H1 (cell line): ENCODE results near the gene CEND1. TPM values are rescaled to one million over a fixed set of nuclear protein-coding genes. Genes with fewer than 3 reads are reported as not detected.
A peak's percentile ranks its signal among the peaks of the same experiment; 100 is the strongest.

Source experiments
- CTCF ChIA-PET: fragments of 300-600 bp; sonication (Branson Sonifier 250); formaldehyde crosslinking; loops from one replicate; lab custom pipeline; 2021; ENCODE audit not compliant: partially characterized antibody; lab: Charles Lee
- POLR2A ChIA-PET: fragments of 300-600 bp; sonication (Branson Sonifier 250); formaldehyde crosslinking; loops from one replicate; lab custom pipeline; 2021; ENCODE audit warnings: inconsistent platforms; ENCODE audit not compliant: partially characterized antibody; lab: Charles Lee
- DNase-seq, 2 experiments: peaks; one replicate each; pipeline versions ENCODE4 v3.0.0 to v3.0.0-alpha.2; 2010 to 2022; ENCODE audit warnings: low spot score in 2 of 2, low read depth in 1 of 2, mixed read lengths in 1 of 2
- FAIRE-seq: peaks from 2 replicates; lab custom pipeline; 2011; peaks lifted over from hg19 to GRCh38; lab: Jason Lieb, UNC
- H2AFZ ChIP-seq: 2 replicates; pipeline ENCODE4 v1.8.1; 2012; ENCODE audit warnings: low read length, inconsistent platforms
- H2AK5ac ChIP-seq: 2 replicates; pipeline ENCODE4 v1.6.1; 2013; ENCODE audit warnings: low read depth, low read length
- H2BK120ac ChIP-seq: replicated peaks from 2 replicates; pipeline ENCODE3; 2013; ENCODE audit warnings: low read depth, low read length, inconsistent platforms
- H2BK12ac ChIP-seq: 2 replicates; pipeline ENCODE4 v1.6.1; 2013; ENCODE audit warnings: low read depth, low read length
- H2BK15ac ChIP-seq: 2 replicates; pipeline ENCODE4 v1.6.1; 2013; ENCODE audit warnings: low read length
- H2BK20ac ChIP-seq: 2 replicates; pipeline ENCODE4 v1.6.1; 2013; ENCODE audit warnings: low read length
- H2BK5ac ChIP-seq: 2 replicates; pipeline ENCODE4 v1.6.1; 2013; ENCODE audit warnings: low read depth, low read length
- H3K14ac ChIP-seq: 2 replicates; pipeline ENCODE4 v1.6.1; 2013; ENCODE audit warnings: inconsistent platforms; ENCODE audit not compliant: insufficient read length
- H3K18ac ChIP-seq: 2 replicates; pipeline ENCODE4 v1.6.1; 2013; ENCODE audit warnings: low read length; ENCODE audit errors: extremely low read depth
- H3K23ac ChIP-seq: 2 replicates; pipeline ENCODE4 v1.6.1; 2013; ENCODE audit warnings: inconsistent platforms; ENCODE audit not compliant: insufficient read length
- H3K23me2 ChIP-seq: 2 replicates; pipeline ENCODE4 v1.6.1; 2013; ENCODE audit warnings: low read depth, low read length
- H3K27ac ChIP-seq: 2 replicates; pipeline ENCODE4 v1.6.1; 2011; ENCODE audit warnings: low read depth, low read length, inconsistent platforms
- H3K27me3 ChIP-seq, 4 experiments: replicated peaks in 1 of 4; 1 replicate in 1 of 4; 2 replicates in 3 of 4; pipeline versions ENCODE4 v1.6.1 to v1.8.1; 2011 to 2013; ENCODE audit warnings: low read length in 3 of 4, mild to moderate bottlenecking in 3 of 4, inconsistent platforms in 2 of 4, mixed read lengths in 2 of 4, moderate library complexity in 1 of 4; ENCODE audit not compliant: control insufficient read depth in 3 of 4, insufficient read depth in 3 of 4; ENCODE audit errors: extremely low read depth in 1 of 4
- H3K36me3 ChIP-seq, 4 experiments: 2 replicates each; pipeline versions ENCODE4 v1.6.1 to v1.8.1; 2011 to 2013; ENCODE audit warnings: mild to moderate bottlenecking in 4 of 4, low read length in 3 of 4, moderate library complexity in 2 of 4, control low read depth in 1 of 4, inconsistent platforms in 1 of 4; ENCODE audit not compliant: insufficient read depth in 4 of 4, control insufficient read depth in 2 of 4
- H3K4ac ChIP-seq: replicated peaks from 2 replicates; pipeline ENCODE3; 2013; ENCODE audit warnings: low read length, low read depth, mixed read lengths, inconsistent platforms; ENCODE audit not compliant: insufficient read length
- H3K4me1 ChIP-seq, 4 experiments: replicated peaks in 1 of 4; 1 replicate in 1 of 4; 2 replicates in 3 of 4; pipeline versions ENCODE4 v1.6.1 to v1.8.1; 2011 to 2013; ENCODE audit warnings: low read length in 3 of 4, inconsistent platforms in 2 of 4, mixed read lengths in 1 of 4; ENCODE audit not compliant: insufficient read depth in 4 of 4, control insufficient read depth in 3 of 4
- H3K4me2 ChIP-seq, 2 experiments: 2 replicates each; pipeline versions ENCODE4 v1.6.1 to v1.8.1; 2011 to 2013; ENCODE audit warnings: low read depth in 2 of 2, low read length in 2 of 2, control low read depth in 1 of 2, inconsistent platforms in 1 of 2, mild to moderate bottlenecking in 1 of 2; ENCODE audit not compliant: insufficient read depth in 1 of 2
- H3K4me3 ChIP-seq, 4 experiments: fragments of 200-600, 300-600 bp in 1 of 4; sonication (generic), shearing (Covaris generic), sonication (Bioruptor Twin) in 1 of 4; 2 replicates each; pipeline versions ENCODE4 v1.5.1 to v1.8.1; 2011 to 2016; ENCODE audit warnings: low read length in 4 of 4, low read depth in 3 of 4, control low read depth in 2 of 4, inconsistent platforms in 2 of 4, mild to moderate bottlenecking in 2 of 4, mixed read lengths in 1 of 4, moderate library complexity in 1 of 4; ENCODE audit not compliant: insufficient read depth in 2 of 4; ENCODE audit errors: extremely low read depth in 1 of 4
- H3K56ac ChIP-seq: replicated peaks from 2 replicates; pipeline ENCODE3; 2013; ENCODE audit warnings: low read depth, mild to moderate bottlenecking, mixed read lengths, low read length, inconsistent platforms; ENCODE audit not compliant: insufficient read length
- H3K79me1 ChIP-seq: 2 replicates; pipeline ENCODE4 v1.6.1; 2013; ENCODE audit warnings: low read depth, low read length, control low read depth
- H3K79me2 ChIP-seq, 2 experiments: 2 replicates each; pipeline versions ENCODE4 v1.6.1 to v1.8.1; 2012 to 2013; ENCODE audit warnings: low read length in 2 of 2, mild to moderate bottlenecking in 2 of 2, inconsistent platforms in 1 of 2; ENCODE audit not compliant: insufficient read depth in 2 of 2, control insufficient read depth in 1 of 2
- H3K9ac ChIP-seq, 4 experiments: replicated peaks in 1 of 4; 1 replicate in 1 of 4; 2 replicates in 3 of 4; pipeline versions ENCODE4 v1.6.1 to v1.8.1; 2011 to 2013; ENCODE audit warnings: low read depth in 3 of 4, low read length in 3 of 4, control low read depth in 2 of 4, mild to moderate bottlenecking in 2 of 4, moderate library complexity in 2 of 4, inconsistent platforms in 1 of 4; ENCODE audit errors: extremely low read depth in 1 of 4
- H3K9me3 ChIP-seq, 2 experiments: 2 replicates each; pipeline versions ENCODE4 v1.6.1 to v1.8.1; 2012 to 2013; ENCODE audit warnings: mild to moderate bottlenecking in 2 of 2, moderate library complexity in 2 of 2, control low read depth in 1 of 2, inconsistent platforms in 1 of 2, low read depth in 1 of 2, low read length in 1 of 2, mixed read lengths in 1 of 2; ENCODE audit not compliant: insufficient read depth in 2 of 2
- H4K20me1 ChIP-seq, 2 experiments: replicated peaks in 1 of 2; 2 replicates each; pipeline versions ENCODE3 to v1.8.1; 2011 to 2013; ENCODE audit warnings: inconsistent platforms in 2 of 2, low read length in 2 of 2, mild to moderate bottlenecking in 1 of 2; ENCODE audit not compliant: insufficient read depth in 2 of 2, control insufficient read depth in 1 of 2
- H4K5ac ChIP-seq: 2 replicates; pipeline ENCODE4 v1.6.1; 2013; ENCODE audit warnings: low read length, low read depth, mixed read lengths, inconsistent platforms; ENCODE audit not compliant: insufficient read length
- H4K8ac ChIP-seq: 2 replicates; pipeline ENCODE4 v1.8.0; 2013; ENCODE audit warnings: mild to moderate bottlenecking, moderate library complexity, low read length, inconsistent platforms; ENCODE audit not compliant: insufficient read depth; ENCODE audit errors: extremely low read depth
- H4K91ac ChIP-seq: replicated peaks from 2 replicates; pipeline ENCODE3; 2013; ENCODE audit warnings: low read length, mixed read lengths, inconsistent platforms; ENCODE audit not compliant: insufficient read length
- BACH1 ChIP-seq: IDR thresholded peaks from 2 replicates; pipeline ENCODE4 v1.6.1; 2012; ENCODE audit warnings: low read length, improper control_type of control experiment
- CEBPB ChIP-seq: IDR thresholded peaks from 2 replicates; pipeline ENCODE4 v1.6.1; 2012; ENCODE audit warnings: low read depth, low read length
- EGR1 ChIP-seq: IDR thresholded peaks from 2 replicates; pipeline ENCODE4 v1.6.1; 2011; ENCODE audit warnings: low read depth, low read length, borderline replicate concordance
- JUN ChIP-seq: IDR thresholded peaks from 2 replicates; pipeline ENCODE4 v1.6.1; 2011; ENCODE audit warnings: low read depth, mild to moderate bottlenecking, improper control_type of control experiment, low read length
- JUND ChIP-seq: IDR thresholded peaks from 2 replicates; pipeline ENCODE4 v1.6.1; 2011; ENCODE audit warnings: mild to moderate bottlenecking, improper control_type of control experiment, low read length
- KDM4A ChIP-seq: IDR thresholded peaks from one replicate; pipeline ENCODE4 v1.7.1; 2012; ENCODE audit warnings: low read depth, mild to moderate bottlenecking, moderate library complexity, low read length, inconsistent platforms; ENCODE audit not compliant: severe bottlenecking
- NANOG ChIP-seq: IDR thresholded peaks from 2 replicates; pipeline ENCODE4 v1.6.1; 2011; ENCODE audit warnings: low read length, low read depth, mild to moderate bottlenecking, inconsistent platforms; ENCODE audit not compliant: insufficient read depth, poor library complexity, severe bottlenecking
- SP4 ChIP-seq: IDR thresholded peaks from 2 replicates; pipeline ENCODE4 v1.6.1; 2012; ENCODE audit warnings: low read length, inconsistent platforms
- TAF7 ChIP-seq: optimal IDR thresholded peaks from 2 replicates; pipeline ENCODE3; 2011; ENCODE audit warnings: low read depth, mild to moderate bottlenecking, inconsistent platforms, low read length, moderate library complexity, borderline replicate concordance
- WGBS, 2 experiments: shearing (Covaris generic) in 1 of 2; methylation state at CpG; one replicate each; pipeline versions ENCODE4 v1.1.6 to v1.1.7; 2013 to 2015; ENCODE audit warnings: low lambda C conversion rate in 2 of 2, mixed read lengths in 2 of 2, inconsistent platforms in 1 of 2, low coverage in 1 of 2, missing lambda C conversion rate in 1 of 2; ENCODE audit not compliant: insufficient replicate concordance in 2 of 2, insufficient coverage in 1 of 2, insufficient read length in 1 of 2; ENCODE audit errors: extremely low coverage in 1 of 2, missing lambda C conversion rate in 1 of 2; 5-methylcytosine and 5-hydroxymethylcytosine counted together
- polyA plus RNA-seq, 7 experiments: library from polyadenylated mRNA; depleted of rRNA in 3 of 7; stranded (reverse) in 5 of 7; unstranded in 2 of 7; fragments of >200 nt in 5 of 7; fragments of 200-250 nt in 2 of 7; gene quantifications; 1 replicate in 5 of 7; 2 replicates in 1 of 7; 4 replicates in 1 of 7; pipeline versions ENCODE4 v1.2.1 to v1.2.3, GENCODE V29; 2011 to 2013; ENCODE audit warnings: missing spikeins in 2 of 7, mixed read lengths in 2 of 7
- total RNA-seq: library from RNA; stranded (reverse); fragmentation: NEBNext Ultra II Directional; extraction: Animal tissue kit (Norgen Biotek cat#: 25700); gene quantifications from 2 replicates; pipeline ENCODE4 v1.2.1, GENCODE V29; 2021

Gene CEND1
- total and polyA plus RNA-seq, 2 of the 8 experiments (the other 6 are each of a cell fraction or from before 2014, with no cell fraction given): 0.82 to 5.0 TPM

DNA sequence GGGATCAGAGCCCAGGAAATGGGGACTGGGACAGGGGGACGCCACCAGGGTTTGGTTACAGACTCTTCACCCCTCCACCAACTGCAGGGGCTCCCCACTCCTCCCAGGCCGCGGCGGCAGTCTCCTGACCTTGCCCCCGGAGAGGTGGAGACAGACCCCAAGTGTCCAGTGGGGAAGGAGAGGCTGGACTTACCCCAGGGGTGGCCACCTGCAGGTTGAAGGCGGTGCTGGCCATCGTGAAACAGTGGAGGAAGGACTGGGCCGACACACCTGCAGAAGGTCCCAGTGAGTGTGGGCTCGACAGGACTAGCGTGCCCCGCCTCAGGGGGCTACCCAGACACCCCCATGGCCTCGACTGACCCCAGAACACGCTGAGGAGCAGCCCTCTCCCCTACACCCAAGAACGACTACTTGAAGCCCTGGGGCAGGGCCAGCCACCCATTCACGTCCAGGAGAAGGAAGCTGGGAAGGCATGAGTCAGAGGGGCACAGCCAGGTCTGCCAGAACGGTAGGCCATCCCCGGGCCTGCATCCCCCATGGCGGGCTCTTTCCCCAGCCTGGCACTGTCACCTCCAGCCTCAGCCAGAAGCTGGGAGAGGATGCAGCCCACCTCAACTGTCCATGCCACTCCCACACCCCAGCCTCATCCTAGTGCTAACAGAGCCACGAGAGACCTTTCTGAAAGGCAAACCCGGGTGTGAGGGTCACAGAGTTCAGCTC is 14.9 kb downstream of the CEND1 start:
- peaks cover 13% of the 10 kb centered on the region; the same call in 1 of the 2 replicates for H3K23me2 ChIP-seq
- H3K4me1 ChIP-seq: peaks cover 0 to 15% (median 7%) of the 10 kb centered on the region in 4 experiments; a peak in 6 of 7 replicates
- H3K9ac ChIP-seq: no peak overlapping the region
- H2BK12ac ChIP-seq: no peak overlapping the region
- no peak overlapping the region for H3K18ac ChIP-seq
- no peak overlapping the region for H3K56ac ChIP-seq
- peak overlapping the region in 1 of 2 experiments; percentile 86; a peak in 1 of 4 replicates for H3K4me2 ChIP-seq
- ChIA-PET CTCF (interaction anchor here (0.5 to 2.9 kb wide), 11 partner anchors 9 to 197 kb away, joined by 3 to 15 read pairs (median 4); no protein-coding TSS in a partner anchor), POLR2A (interaction anchor here (0.7 to 35.3 kb wide), 7 partner anchors 8 to 50 kb away, joined by 3 to 636 read pairs (median 6); partner anchors contain the start of genes CEND1 and TALDO1)
- FAIRE-seq (no peak), DNase-seq (no peak)
- H3K27me3 ChIP-seq: no peaks in the 10 kb centered on the region
- WGBS, 2 experiments: 90% methylated on average over 19 of the region's 20 CpGs; no CpG with 5 or more reads in 1 of the 2 experiments
- H2AFZ ChIP-seq: no peak overlapping the region
- H3K23ac ChIP-seq: no peak overlapping the region
- no peak overlapping the region for H2AK5ac ChIP-seq
- 0 out of 2 replicates have a peak, but pooled peaks cover 6% of the 10 kb centered on the region for H3K79me1 ChIP-seq
- H3K4me3 ChIP-seq: 0 out of 8 replicates have a peak overlapping the region, but pooled peaks of 1 of the 4 experiments have one; percentile 26
- H4K20me1 ChIP-seq: peaks cover 16 to 32% of the 10 kb centered on the region in 2 experiments
- H4K5ac ChIP-seq: no peak overlapping the region
- peaks cover 4 to 19% (median 14%) of the 10 kb centered on the region in 4 experiments; a peak in 7 of 8 replicates for H3K36me3 ChIP-seq
- no peak overlapping the region for H3K27ac ChIP-seq
- no peak overlapping the region; the same call in 1 of the 2 replicates for H2BK5ac ChIP-seq
- H3K9me3 ChIP-seq: no peaks in the 10 kb centered on the region
- no peak overlapping the region for H2BK15ac ChIP-seq
- no peak overlapping the region for H2BK120ac ChIP-seq
- H4K91ac ChIP-seq: no peak overlapping the region
- H3K79me2 ChIP-seq: peaks cover 7 to 43% of the 10 kb centered on the region in 2 experiments; a peak in 3 of 4 replicates
- H4K8ac ChIP-seq: no peak overlapping the region
- H3K4ac ChIP-seq: no peak overlapping the region
- no peak overlapping the region for H2BK20ac ChIP-seq
- no peak for TF ChIP-seq NANOG
- no peak for TF ChIP-seq JUN
- TF ChIP-seq SP4: no peak
- TF ChIP-seq JUND: no peak
- no peak for TF ChIP-seq BACH1
- no peak for TF ChIP-seq TAF7
- no peak for TF ChIP-seq KDM4A
- TF ChIP-seq CEBPB: no peak
- no peak for TF ChIP-seq EGR1
- TF ChIP-seq, all 59 proteins: peak for 0
- H3K14ac ChIP-seq: no peak overlapping the region
